HEK293 (cell line): Measurements from ENCODE around the gene CBFB.

Experiments used
- BCL11A ChIP-seq: fragments of 450-650 bp; formaldehyde crosslinking; IDR thresholded peaks from 2 replicates; pipeline ENCODE4 v1.5.1; 2016; ENCODE audit warnings: low read depth, missing biosample characterization, missing genetic modification characterization
- BCL11B ChIP-seq: fragments of 450-650 bp; formaldehyde crosslinking; IDR thresholded peaks from 2 replicates; pipeline ENCODE4 v1.5.1; 2016; ENCODE audit warnings: low read depth, missing biosample characterization, missing genetic modification characterization
- CTCF ChIP-seq: fragments of 450-650 bp; formaldehyde crosslinking; IDR thresholded peaks from 2 replicates; pipeline ENCODE4 v1.5.1; 2016; ENCODE audit warnings: missing biosample characterization, missing genetic modification characterization
- PRDM2 ChIP-seq: fragments of 450-650 bp; formaldehyde crosslinking; IDR thresholded peaks from 2 replicates; pipeline ENCODE4 v1.5.1; 2016; ENCODE audit warnings: missing biosample characterization, missing genetic modification characterization, borderline replicate concordance
- REST ChIP-seq: fragments of 450-650 bp; formaldehyde crosslinking; IDR thresholded peaks from 2 replicates; pipeline ENCODE4 v1.5.1; 2016; ENCODE audit warnings: missing biosample characterization, missing genetic modification characterization
- SCRT1 ChIP-seq: fragments of 450-650 bp; formaldehyde crosslinking; IDR thresholded peaks from 2 replicates; pipeline ENCODE4 v1.5.1; 2016; ENCODE audit warnings: missing biosample characterization, missing genetic modification characterization, borderline replicate concordance
- ZBTB49 ChIP-seq: fragments of 450-650 bp; formaldehyde crosslinking; IDR thresholded peaks from 2 replicates; pipeline ENCODE4 v1.5.1; 2016; ENCODE audit warnings: missing biosample characterization, missing genetic modification characterization, low read depth
- ZNF221 ChIP-seq: fragments of 450-650 bp; formaldehyde crosslinking; IDR thresholded peaks from 2 replicates; pipeline ENCODE4 v1.5.1; 2017; ENCODE audit warnings: missing biosample characterization, missing genetic modification characterization, borderline replicate concordance
- ZNF366 ChIP-seq: fragments of 450-650 bp; formaldehyde crosslinking; conservative IDR thresholded peaks from 2 replicates; pipeline ENCODE4 v1.5.1; 2016; ENCODE audit warnings: missing biosample characterization, missing genetic modification characterization
- ZNF513 ChIP-seq: fragments of 450-650 bp; IDR thresholded peaks from 2 replicates; pipeline ENCODE4 v1.5.1; 2018; ENCODE audit warnings: missing biosample characterization, missing genetic modification characterization
- ZXDB ChIP-seq: fragments of 450-650 bp; formaldehyde crosslinking; IDR thresholded peaks from 2 replicates; pipeline ENCODE4 v1.5.1; 2016; ENCODE audit warnings: missing biosample characterization, missing genetic modification characterization
- TF ChIP-seq, protein P1 (sequence below): fragments of 450-650 bp; formaldehyde crosslinking; IDR thresholded peaks from 2 replicates; pipeline ENCODE4 v1.5.1; 2016; ENCODE audit warnings: missing biosample characterization, missing genetic modification characterization

GRCh38 chr16:67141391-67141790 is 112.4 kb downstream of the CBFB start:
- TF ChIP-seq ZXDB (tag by site-specific recombination): no peak
- TF ChIP-seq CTCF (tag by site-specific recombination): no peak
- TF ChIP-seq ZBTB49 (tag by site-specific recombination): no peak
- TF ChIP-seq PRDM2 (tag by site-specific recombination): no peak
- no peak for TF ChIP-seq BCL11A
- TF ChIP-seq, protein P1, sequence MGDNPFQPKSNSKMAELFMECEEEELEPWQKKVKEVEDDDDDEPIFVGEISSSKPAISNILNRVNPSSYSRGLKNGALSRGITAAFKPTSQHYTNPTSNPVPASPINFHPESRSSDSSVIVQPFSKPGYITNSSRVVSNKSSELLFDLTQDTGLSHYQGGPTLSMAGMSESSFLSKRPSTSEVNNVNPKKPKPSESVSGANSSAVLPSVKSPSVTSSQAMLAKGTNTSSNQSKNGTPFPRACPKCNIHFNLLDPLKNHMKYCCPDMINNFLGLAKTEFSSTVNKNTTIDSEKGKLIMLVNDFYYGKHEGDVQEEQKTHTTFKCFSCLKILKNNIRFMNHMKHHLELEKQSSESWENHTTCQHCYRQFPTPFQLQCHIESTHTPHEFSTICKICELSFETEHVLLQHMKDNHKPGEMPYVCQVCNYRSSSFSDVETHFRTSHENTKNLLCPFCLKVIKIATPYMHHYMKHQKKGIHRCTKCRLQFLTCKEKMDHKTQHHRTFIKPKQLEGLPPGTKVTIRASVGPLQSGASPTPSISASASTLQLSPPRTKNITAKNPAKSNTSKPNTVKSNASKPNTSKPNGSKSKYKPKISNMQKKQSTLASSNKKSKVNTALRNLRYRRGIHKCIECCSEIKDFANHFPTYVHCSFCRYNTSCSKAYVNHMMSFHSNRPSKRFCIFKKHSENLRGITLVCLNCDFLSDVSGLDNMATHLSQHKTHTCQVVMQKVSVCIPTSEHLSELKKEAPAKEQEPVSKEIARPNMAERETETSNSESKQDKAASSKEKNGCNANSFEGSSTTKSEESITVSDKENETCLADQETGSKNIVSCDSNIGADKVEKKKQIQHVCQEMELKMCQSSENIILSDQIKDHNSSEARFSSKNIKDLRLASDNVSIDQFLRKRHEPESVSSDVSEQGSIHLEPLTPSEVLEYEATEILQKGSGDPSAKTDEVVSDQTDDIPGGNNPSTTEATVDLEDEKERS (tag by site-specific recombination): no peak
- TF ChIP-seq ZNF513 (tag by site-specific recombination): no peak
- TF ChIP-seq REST (tag by site-specific recombination): no peak
- no peak for TF ChIP-seq ZNF366 (tag by site-specific recombination)
- no peak for TF ChIP-seq BCL11B (tag by site-specific recombination)
- TF ChIP-seq ZNF221 (tag by site-specific recombination): no peak
- no peak for TF ChIP-seq SCRT1 (tag by site-specific recombination)
